ENCODE data around the gene TNFAIP1.
"Not testable (repeated sequence)": the region's sequence is repeated elsewhere in the genome, so short reads cannot be mapped to it uniquely, and the experiment has no call there.

The TNFAIP1 gene

GRCh38 chr17:28335201-28335958 lies at the start of gene TNFAIP1, which contains the start of gene IFT20:
Gene TNFAIP1, plus strand, starts transcription at chr17:28335761. Its CDS starts 3,761 bp downstream, at chr17:28339522.
Gene IFT20, minus strand, starts transcription at chr17:28335472. Its CDS starts 3,487 bp downstream, at chr17:28331985.
- peak; percentile 99 to 100 for DNase-seq

- no peak for DNase-seq
Measured at GRCh38 chr17:28285965-28286364, 49.6 kb upstream of the TNFAIP1 start.

GRCh38 chr17:28290703-28291102 lies 44.9 kb upstream of the TNFAIP1 start:
- no peak for DNase-seq

GRCh38 chr17:28291780-28292330 lies 43.7 kb upstream of the TNFAIP1 start:
- no peak for DNase-seq

GRCh38 chr17:28292878-28293277 lies 42.7 kb upstream of the TNFAIP1 start:
- DNase-seq: not testable (repeated sequence)

- DNase-seq: peak in 1 of 2 donors; percentile 26
Measured at GRCh38 chr17:28293994-28294393, 41.6 kb upstream of the TNFAIP1 start.

- no peak for DNase-seq
Measured at GRCh38 chr17:28295677-28296578, 39.6 kb upstream of the TNFAIP1 start.

- no peak for DNase-seq
Measured at GRCh38 chr17:28298449-28298848, 37.1 kb upstream of the TNFAIP1 start.

- no peak for DNase-seq
Measured at GRCh38 chr17:28306954-28307401, 28.6 kb upstream of the TNFAIP1 start.

GRCh38 chr17:28313841-28314240 lies 21.7 kb upstream of the TNFAIP1 start:
- no peak for DNase-seq

GRCh38 chr17:28315846-28316705 lies 19.5 kb upstream of the TNFAIP1 start:
- no peak for DNase-seq

GRCh38 chr17:28317099-28317965 lies 18.2 kb upstream of the TNFAIP1 start:
- no peak for DNase-seq

- DNase-seq: no peak
Measured at GRCh38 chr17:28317966-28318758, 17.4 kb upstream of the TNFAIP1 start.

GRCh38 chr17:28318759-28319597 lies 16.6 kb upstream of the TNFAIP1 start, which contains the start of gene TMEM97:
Gene TMEM97, plus strand, starts transcription at chr17:28319200. Its CDS starts 40 bp downstream, at chr17:28319240.
- peak; percentile 95 for DNase-seq

- no peak for DNase-seq
Measured at GRCh38 chr17:28319598-28319935, 16.0 kb upstream of the TNFAIP1 start.

- DNase-seq: no peak
Measured at GRCh38 chr17:28320215-28321061, 15.1 kb upstream of the TNFAIP1 start.

- DNase-seq: no peak
Measured at GRCh38 chr17:28324267-28324745, 11.3 kb upstream of the TNFAIP1 start.

- no peak for DNase-seq
Measured at GRCh38 chr17:28324781-28325180, 10.8 kb upstream of the TNFAIP1 start.
